ENCODE results near the gene TOX3. TPM values are rescaled to one million over a fixed set of nuclear protein-coding genes. Genes with fewer than 3 reads are reported as not detected.

Gene TOX3
- total RNA-seq, 4 donors from 2014 or later, result 0.11 TPM; not detected in 3

DNA sequence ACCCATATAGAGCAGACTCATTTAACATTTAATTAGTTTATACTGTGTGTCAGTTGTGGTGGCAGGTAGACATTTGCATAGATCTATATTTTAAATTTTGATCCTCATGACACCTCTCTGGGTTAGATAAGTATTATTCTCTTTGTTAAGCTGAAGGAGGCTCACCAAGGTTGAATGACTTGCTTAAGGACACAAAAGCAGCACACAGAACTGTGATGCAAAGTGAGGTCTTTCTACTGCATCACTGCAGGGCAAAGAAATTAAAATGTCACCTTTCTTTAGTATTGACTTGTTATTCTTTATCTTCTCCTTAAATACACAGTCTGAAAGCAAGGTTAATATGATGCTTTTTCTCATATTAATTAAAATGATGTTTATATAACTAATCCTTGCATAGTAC is 8.6 kb upstream of the TOX3 start:
- Histone ChIP-seq H3K27me3 (peaks cover 0 to 21% (median 0%) of the 10 kb centered on the region in 4 donors), H3K4me3 (no peak overlapping the region), H3K36me3 (no peaks in the 10 kb centered on the region), H3K27ac (replicated peaks in 1 of 4) (no peak overlapping the region), H3K4me1 (no peaks in the 10 kb centered on the region), H3K9me3 (no peaks in the 10 kb centered on the region)
- TF ChIP-seq, protein P1, sequence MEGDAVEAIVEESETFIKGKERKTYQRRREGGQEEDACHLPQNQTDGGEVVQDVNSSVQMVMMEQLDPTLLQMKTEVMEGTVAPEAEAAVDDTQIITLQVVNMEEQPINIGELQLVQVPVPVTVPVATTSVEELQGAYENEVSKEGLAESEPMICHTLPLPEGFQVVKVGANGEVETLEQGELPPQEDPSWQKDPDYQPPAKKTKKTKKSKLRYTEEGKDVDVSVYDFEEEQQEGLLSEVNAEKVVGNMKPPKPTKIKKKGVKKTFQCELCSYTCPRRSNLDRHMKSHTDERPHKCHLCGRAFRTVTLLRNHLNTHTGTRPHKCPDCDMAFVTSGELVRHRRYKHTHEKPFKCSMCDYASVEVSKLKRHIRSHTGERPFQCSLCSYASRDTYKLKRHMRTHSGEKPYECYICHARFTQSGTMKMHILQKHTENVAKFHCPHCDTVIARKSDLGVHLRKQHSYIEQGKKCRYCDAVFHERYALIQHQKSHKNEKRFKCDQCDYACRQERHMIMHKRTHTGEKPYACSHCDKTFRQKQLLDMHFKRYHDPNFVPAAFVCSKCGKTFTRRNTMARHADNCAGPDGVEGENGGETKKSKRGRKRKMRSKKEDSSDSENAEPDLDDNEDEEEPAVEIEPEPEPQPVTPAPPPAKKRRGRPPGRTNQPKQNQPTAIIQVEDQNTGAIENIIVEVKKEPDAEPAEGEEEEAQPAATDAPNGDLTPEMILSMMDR (IDR thresholded peaks at IDR 0.05), result no peak
- TF ChIP-seq EP300 (IDR thresholded peaks at IDR 0.05) (no peak), POLR2A (IDR thresholded peaks at IDR 0.05; ENCODE audit: low read depth) (no peak), POLR2AphosphoS5 (IDR thresholded peaks at IDR 0.05) (no peak)
- intact Hi-C loops (cut with DNase I), result no loop called here
- peak; percentile 17 for DNase-seq (ENCODE audit: extremely low spot score)

DNA sequence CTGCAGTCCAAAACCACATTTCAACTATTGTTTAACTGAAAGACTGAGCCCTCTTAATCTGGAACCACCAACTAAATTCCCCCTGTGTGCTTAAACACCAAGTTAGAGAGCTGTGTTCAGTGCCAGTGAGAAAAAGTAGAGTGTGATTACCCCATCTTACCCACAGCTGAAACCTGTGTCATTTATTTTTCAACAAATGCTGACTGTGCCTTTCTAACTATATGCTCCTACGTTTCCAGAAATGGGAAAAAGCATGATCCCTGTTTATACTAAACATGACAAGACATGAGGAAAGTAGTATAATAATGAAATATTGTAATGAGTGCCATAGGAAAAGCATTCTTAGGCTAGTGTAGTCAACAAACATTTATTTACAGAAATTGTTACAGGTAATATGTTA is 7.4 kb upstream of the TOX3 start:
- Histone ChIP-seq H3K4me1 (no peaks in the 10 kb centered on the region), H3K36me3 (no peaks in the 10 kb centered on the region), H3K4me3 (no peak overlapping the region), H3K27ac (replicated peaks in 1 of 4) (no peak overlapping the region), H3K9me3 (no peaks in the 10 kb centered on the region), H3K27me3 (peaks cover 0 to 31% (median 2%) of the 10 kb centered on the region in 4 donors)
- intact Hi-C loops (cut with DNase I), result no loop called here
- 34% methylated on average over 1 of the region's 1 CpG for WGBS
- TF ChIP-seq, protein P1 (IDR thresholded peaks at IDR 0.05), result no peak
- TF ChIP-seq POLR2A (IDR thresholded peaks at IDR 0.05; ENCODE audit: low read depth), result no peak
- TF ChIP-seq POLR2AphosphoS5 (IDR thresholded peaks at IDR 0.05), result no peak
- TF ChIP-seq EP300 (IDR thresholded peaks at IDR 0.05), result no peak
- DNase-seq (ENCODE audit: extremely low spot score), result no peak

DNA sequence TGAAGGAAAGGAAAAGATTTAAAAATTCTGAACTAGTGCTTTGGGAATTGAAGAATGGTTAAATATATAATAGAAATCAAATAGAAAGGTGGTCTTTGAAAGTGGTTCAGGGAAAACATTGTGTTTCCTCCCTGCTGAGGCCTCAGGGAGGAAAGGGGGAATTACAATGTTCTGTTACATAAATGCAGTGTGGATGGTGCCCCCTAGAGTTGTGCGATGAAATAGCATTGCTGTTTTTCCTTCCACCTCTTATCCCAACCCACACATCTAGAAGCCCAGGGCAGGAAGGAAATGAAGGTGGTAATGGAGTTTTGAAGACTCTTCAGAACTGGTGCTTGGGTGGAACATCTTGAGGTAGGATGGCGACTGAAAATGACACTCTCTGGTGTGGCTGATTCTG is 6.4 kb upstream of the TOX3 start:
- intact Hi-C loops (cut with DNase I), result no loop called here
- H3K4me3 ChIP-seq, result no peak overlapping the region
- H3K9me3 ChIP-seq, result no peaks in the 10 kb centered on the region
- no peaks in the 10 kb centered on the region for H3K36me3 ChIP-seq
- WGBS, result 100% methylated on average over 2 of the region's 2 CpGs
- H3K4me1 ChIP-seq, result no peaks in the 10 kb centered on the region
- H3K27me3 ChIP-seq, result peaks cover 0 to 37% (median 4%) of the 10 kb centered on the region in 4 donors
- no peak overlapping the region for H3K27ac ChIP-seq (replicated peaks in 1 of 4)
- DNase-seq (ENCODE audit: extremely low spot score), result peak; percentile 87
- TF ChIP-seq, protein P1 (IDR thresholded peaks at IDR 0.05), result no peak
- TF ChIP-seq POLR2AphosphoS5 (IDR thresholded peaks at IDR 0.05) (no peak), POLR2A (IDR thresholded peaks at IDR 0.05; ENCODE audit: low read depth) (no peak), EP300 (IDR thresholded peaks at IDR 0.05) (no peak)

DNA sequence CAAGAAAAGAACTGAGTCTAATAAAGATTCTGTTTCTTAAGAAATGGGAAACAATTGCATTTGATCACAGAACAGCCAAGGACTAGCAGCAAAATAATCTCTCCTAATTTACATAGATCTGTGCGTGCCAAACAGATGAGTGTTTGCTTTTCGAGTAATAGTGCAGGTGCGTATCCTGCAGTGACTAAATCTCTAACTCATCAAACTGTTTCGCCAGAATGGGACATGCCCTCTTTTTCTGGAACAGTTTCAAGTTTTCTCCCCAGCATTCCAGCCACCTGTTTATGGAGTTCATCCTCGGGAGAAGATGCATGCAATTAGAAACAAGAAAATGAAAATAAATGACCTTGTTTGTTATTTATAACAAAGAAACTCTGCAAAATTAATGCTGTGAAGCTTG is 5.7 kb upstream of the TOX3 start:
- 53% methylated on average over 5 of the region's 5 CpGs for WGBS
- Histone ChIP-seq H3K4me3 (no peak overlapping the region), H3K36me3 (no peaks in the 10 kb centered on the region), H3K4me1 (no peaks in the 10 kb centered on the region), H3K27ac (replicated peaks in 1 of 4) (no peak overlapping the region), H3K9me3 (no peaks in the 10 kb centered on the region), H3K27me3 (peaks cover 0 to 41% (median 4%) of the 10 kb centered on the region in 4 donors)
- TF ChIP-seq POLR2A (IDR thresholded peaks at IDR 0.05; ENCODE audit: low read depth) (no peak), EP300 (IDR thresholded peaks at IDR 0.05) (no peak), POLR2AphosphoS5 (IDR thresholded peaks at IDR 0.05) (no peak)
- TF ChIP-seq, protein P1 (IDR thresholded peaks at IDR 0.05), result no peak
- intact Hi-C loops (cut with DNase I), result no loop called here
- DNase-seq (ENCODE audit: extremely low spot score), result peak; percentile 31

DNA sequence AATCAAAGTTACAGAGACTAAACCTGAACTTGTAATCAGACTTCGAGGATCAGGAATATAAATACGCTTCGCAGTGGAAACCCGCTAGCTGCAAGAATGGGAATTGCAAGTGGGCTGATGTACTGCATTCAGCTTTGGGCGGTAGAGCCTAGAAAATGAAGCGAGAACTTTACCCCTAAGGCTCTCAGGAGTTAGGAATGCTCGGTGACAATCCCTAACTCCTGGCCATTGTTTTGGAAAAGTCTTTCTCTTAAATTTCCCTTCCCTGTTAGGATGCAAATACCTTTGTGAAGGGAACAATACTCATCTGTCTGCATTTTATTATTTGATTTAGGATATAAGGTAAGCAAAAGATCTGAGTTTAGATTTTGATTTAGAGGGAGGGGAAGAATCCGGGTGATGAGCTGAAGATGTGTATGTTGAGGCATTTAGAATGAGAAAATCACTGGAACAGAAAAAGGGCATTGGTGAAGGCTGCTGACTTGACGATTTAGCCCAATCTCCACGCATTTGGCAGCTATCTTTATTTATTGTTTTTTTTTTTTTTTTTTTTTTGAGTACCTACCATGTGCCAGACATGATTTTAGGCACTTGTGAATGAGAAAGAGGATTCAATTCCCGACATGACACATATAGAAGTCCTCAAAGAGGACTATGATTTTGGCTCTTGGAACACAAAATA is 2.2 kb upstream of the TOX3 start:
- no peak for TF ChIP-seq POLR2AphosphoS5 (IDR thresholded peaks at IDR 0.05)
- TF ChIP-seq, protein P1 (IDR thresholded peaks at IDR 0.05), result peak; percentile 11 to 25 (median 11)
- Histone ChIP-seq H3K4me3 (no peak overlapping the region), H3K27ac (replicated peaks in 1 of 4) (no peak overlapping the region), H3K4me1 (peaks cover 16 to 25% (median 20%) of the 10 kb centered on the region in 4 donors), H3K36me3 (no peaks in the 10 kb centered on the region), H3K27me3 (peaks cover 0 to 62% (median 23%) of the 10 kb centered on the region in 4 donors), H3K9me3 (no peaks in the 10 kb centered on the region)
- DNase-seq (ENCODE audit: extremely low spot score), result peak; percentile 60
- 20% methylated on average over 11 of the region's 11 CpGs for WGBS
- intact Hi-C loops (cut with DNase I), result no loop called here
